ELF-1 (cell line): ENCODE data around the gene SYT11.
"Not testable (repeated sequence)": the region's sequence is repeated elsewhere in the genome, so short reads cannot be mapped to it uniquely, and the experiment has no call there.

Source experiments
- DNase-seq: peaks from one replicate; pipeline ENCODE4 v3.0.0-alpha.2; 2016; ENCODE audit warnings: low read depth, low spot score

SYT11 gene

GRCh38 chr1:155896476-155896875 is 37.1 kb downstream of the SYT11 start:
- not testable (repeated sequence) for DNase-seq

- DNase-seq: no peak
These were observed 38.4 kb downstream of the SYT11 start for GRCh38 chr1:155897746-155898145.

- no peak for DNase-seq
These were observed 39.5 kb downstream of the SYT11 start for GRCh38 chr1:155898888-155899287.

- DNase-seq: no peak
These were observed 40.3 kb downstream of the SYT11 start for GRCh38 chr1:155899683-155900082.

GRCh38 chr1:155900161-155900560 is 40.8 kb downstream of the SYT11 start:
- DNase-seq: no peak

GRCh38 chr1:155904261-155904660 is 44.9 kb downstream of the SYT11 start:
- no peak for DNase-seq

- peak; percentile 12 for DNase-seq
These were observed 50.5 kb downstream of the SYT11 start for GRCh38 chr1:155909894-155910293.

- peak; percentile 42 for DNase-seq
These were observed 51.3 kb downstream of the SYT11 start for GRCh38 chr1:155910621-155911121.

GRCh38 chr1:155911156-155912055 is 52.0 kb downstream of the SYT11 start, which contains the start of gene RIT1:
Gene RIT1 (minus strand): TSS chr1:155911349. CDS start chr1:155910761, 588 bp downstream.
- DNase-seq: peak; percentile 93

- peak; percentile 31 for DNase-seq
These were observed 52.7 kb downstream of the SYT11 start for GRCh38 chr1:155912056-155912536.

GRCh38 chr1:155913969-155914757 is 54.8 kb downstream of the SYT11 start:
- DNase-seq: no peak

- no peak for DNase-seq
These were observed 59.3 kb downstream of the SYT11 start for GRCh38 chr1:155918660-155919059.

GRCh38 chr1:155919801-155920200 is 60.4 kb downstream of the SYT11 start:
- no peak for DNase-seq

GRCh38 chr1:155920717-155921116 is 61.4 kb downstream of the SYT11 start:
- no peak for DNase-seq

GRCh38 chr1:155925506-155925905 is 66.1 kb downstream of the SYT11 start:
- DNase-seq: no peak

GRCh38 chr1:155929057-155929456 is 69.7 kb downstream of the SYT11 start:
- DNase-seq: no peak

- DNase-seq: not testable (repeated sequence)
These were observed 71.4 kb downstream of the SYT11 start for GRCh38 chr1:155930725-155931124.

GRCh38 chr1:155931332-155932038 is 72.1 kb downstream of the SYT11 start:
- DNase-seq: no peak

- no peak for DNase-seq
These were observed 72.7 kb downstream of the SYT11 start for GRCh38 chr1:155932081-155932480.

- no peak for DNase-seq
These were observed 73.1 kb downstream of the SYT11 start for GRCh38 chr1:155932487-155932886.

- peak; percentile 30 for DNase-seq
These were observed 74.3 kb downstream of the SYT11 start for GRCh38 chr1:155933591-155934096.
